GM20000 (cell line): ENCODE measurements around the gene SMARCA5.

Experiments
- DNase-seq: peaks from one replicate; pipeline ENCODE4 v3.0.0; 2012; ENCODE audit warnings: low spot score
- TF ChIP-seq, protein P1 (sequence below): IDR thresholded peaks from 2 replicates; pipeline ENCODE4 v1.5.1; 2012; ENCODE audit warnings: mild to moderate bottlenecking, control low read depth; ENCODE audit errors: extremely low read depth, missing control alignments

Gene SMARCA5, protein sequence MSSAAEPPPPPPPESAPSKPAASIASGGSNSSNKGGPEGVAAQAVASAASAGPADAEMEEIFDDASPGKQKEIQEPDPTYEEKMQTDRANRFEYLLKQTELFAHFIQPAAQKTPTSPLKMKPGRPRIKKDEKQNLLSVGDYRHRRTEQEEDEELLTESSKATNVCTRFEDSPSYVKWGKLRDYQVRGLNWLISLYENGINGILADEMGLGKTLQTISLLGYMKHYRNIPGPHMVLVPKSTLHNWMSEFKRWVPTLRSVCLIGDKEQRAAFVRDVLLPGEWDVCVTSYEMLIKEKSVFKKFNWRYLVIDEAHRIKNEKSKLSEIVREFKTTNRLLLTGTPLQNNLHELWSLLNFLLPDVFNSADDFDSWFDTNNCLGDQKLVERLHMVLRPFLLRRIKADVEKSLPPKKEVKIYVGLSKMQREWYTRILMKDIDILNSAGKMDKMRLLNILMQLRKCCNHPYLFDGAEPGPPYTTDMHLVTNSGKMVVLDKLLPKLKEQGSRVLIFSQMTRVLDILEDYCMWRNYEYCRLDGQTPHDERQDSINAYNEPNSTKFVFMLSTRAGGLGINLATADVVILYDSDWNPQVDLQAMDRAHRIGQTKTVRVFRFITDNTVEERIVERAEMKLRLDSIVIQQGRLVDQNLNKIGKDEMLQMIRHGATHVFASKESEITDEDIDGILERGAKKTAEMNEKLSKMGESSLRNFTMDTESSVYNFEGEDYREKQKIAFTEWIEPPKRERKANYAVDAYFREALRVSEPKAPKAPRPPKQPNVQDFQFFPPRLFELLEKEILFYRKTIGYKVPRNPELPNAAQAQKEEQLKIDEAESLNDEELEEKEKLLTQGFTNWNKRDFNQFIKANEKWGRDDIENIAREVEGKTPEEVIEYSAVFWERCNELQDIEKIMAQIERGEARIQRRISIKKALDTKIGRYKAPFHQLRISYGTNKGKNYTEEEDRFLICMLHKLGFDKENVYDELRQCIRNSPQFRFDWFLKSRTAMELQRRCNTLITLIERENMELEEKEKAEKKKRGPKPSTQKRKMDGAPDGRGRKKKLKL

DNA sequence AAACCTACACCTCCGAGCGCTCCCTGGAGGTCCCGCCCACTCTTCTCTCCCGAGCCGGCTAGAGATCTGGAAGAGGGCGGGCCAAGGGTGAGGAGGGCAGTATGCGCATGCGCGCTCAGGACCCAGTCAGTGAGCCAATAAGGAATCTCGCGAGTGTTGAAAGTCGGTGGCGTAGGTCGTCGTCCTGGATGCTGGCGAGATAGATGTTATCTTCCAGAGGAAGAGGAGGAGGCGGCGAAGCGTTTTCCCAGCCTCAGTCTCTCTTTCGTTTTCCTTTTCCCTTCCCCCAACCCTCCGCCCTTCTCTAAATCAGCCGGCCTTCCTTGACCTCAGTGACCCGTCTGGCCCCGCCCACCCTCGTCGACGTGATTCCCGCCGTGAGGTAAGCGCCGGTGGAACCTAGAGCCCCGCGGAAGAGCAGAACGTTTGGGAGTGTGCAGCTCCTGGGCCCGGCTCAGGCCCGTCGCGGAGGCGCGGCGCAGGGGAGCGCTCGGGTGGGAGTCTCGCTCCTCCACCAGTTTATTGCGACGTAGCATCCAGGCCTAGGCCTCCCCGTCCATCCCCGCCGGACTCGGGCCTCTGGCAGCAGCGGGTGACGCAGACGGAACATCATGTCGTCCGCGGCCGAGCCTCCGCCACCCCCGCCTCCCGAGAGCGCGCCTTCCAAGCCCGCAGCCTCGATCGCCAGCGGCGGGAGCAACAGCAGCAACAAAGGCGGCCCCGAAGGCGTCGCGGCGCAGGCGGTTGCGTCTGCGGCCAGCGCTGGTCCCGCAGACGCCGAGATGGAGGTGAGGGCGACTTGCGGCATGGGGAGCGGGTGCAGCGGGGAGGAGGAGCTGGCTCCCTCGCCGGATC lies at the start of gene SMARCA5:
TSS of gene SMARCA5 (plus strand) at position 389 of the 855 bp plus-strand sequence. CDS start at position 612, 223 bp downstream.
- peak; percentile 94 for DNase-seq
- TF ChIP-seq, protein P1, sequence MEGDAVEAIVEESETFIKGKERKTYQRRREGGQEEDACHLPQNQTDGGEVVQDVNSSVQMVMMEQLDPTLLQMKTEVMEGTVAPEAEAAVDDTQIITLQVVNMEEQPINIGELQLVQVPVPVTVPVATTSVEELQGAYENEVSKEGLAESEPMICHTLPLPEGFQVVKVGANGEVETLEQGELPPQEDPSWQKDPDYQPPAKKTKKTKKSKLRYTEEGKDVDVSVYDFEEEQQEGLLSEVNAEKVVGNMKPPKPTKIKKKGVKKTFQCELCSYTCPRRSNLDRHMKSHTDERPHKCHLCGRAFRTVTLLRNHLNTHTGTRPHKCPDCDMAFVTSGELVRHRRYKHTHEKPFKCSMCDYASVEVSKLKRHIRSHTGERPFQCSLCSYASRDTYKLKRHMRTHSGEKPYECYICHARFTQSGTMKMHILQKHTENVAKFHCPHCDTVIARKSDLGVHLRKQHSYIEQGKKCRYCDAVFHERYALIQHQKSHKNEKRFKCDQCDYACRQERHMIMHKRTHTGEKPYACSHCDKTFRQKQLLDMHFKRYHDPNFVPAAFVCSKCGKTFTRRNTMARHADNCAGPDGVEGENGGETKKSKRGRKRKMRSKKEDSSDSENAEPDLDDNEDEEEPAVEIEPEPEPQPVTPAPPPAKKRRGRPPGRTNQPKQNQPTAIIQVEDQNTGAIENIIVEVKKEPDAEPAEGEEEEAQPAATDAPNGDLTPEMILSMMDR: no peak

DNA sequence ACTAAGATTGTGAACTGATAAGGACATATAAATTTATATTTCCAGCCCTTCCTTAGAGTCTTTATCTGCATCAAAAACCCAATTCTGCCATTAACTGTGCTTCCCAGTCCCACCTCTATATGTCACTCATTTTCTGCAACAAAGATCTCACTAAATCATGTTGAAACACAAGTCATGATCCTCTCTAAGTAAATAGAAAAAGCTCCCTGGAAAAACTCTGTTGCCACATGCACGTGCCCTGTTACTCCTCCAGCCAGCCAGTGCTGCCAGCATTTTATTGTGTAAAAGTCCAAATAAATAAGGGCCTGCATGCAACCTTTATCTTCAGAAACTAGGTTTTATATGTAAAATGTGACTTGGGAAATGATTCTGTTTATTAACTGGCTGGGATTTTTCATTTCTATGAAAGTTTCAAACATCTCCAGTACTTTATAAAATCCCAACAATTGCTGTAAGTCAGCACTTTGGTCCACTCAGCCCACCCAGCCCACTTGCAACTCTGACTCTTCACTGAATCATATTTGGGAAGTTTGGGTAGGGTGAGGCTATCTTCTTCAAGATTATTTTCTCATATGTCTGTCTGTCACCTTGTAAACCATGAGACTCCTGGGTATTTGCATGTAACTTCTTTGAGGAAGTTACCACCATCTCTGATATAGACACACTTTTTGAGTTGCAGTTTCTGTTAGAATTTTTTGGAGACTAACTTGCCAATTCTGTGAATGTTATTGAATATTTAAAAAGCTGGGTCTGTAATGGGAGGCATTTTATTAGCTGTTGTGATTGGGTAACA lies 40.0 kb upstream of the SMARCA5 start:
- TF ChIP-seq, protein P1: no peak
- DNase-seq: peak; percentile 31

DNA sequence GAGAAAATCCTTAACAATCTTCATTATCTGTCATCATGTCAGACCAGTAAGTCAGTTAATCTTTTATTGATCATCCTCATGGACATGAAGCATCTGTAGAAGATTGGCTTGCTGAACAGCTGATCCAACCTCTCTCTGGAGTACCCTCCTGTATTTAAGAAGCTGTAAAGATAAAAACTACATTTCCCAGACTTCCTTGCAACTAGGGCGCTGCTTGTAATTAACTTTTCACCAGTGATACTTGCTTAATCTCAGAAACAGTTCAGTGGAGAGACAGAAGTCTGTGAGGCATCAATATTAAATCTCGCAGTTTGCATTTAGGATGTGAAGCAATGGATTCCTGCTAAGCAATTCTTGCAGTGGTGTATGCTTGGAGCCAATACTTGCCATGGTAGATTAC lies 36.0 kb upstream of the SMARCA5 start:
- TF ChIP-seq, protein P1: no peak
- DNase-seq: no peak

DNA sequence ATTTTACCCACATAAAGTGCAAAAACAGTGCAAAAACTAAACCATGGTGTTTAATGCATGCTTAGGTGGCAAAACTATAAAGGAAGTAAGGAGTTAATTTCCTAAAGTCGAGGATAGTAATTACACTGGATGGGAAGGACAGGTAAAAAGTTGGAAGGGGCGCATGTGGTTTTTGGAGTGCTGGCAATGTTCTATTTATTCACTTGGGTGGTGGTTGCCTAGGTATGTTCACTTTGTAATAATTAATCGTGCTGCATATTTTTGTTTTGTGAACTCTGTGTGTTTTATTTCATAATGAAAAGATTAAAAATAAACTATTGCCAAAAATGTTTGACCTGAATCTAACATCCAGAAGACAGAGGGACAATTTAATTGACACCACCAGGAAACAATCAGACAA lies 32.1 kb upstream of the SMARCA5 start:
- TF ChIP-seq, protein P1: no peak
- no peak for DNase-seq

DNA sequence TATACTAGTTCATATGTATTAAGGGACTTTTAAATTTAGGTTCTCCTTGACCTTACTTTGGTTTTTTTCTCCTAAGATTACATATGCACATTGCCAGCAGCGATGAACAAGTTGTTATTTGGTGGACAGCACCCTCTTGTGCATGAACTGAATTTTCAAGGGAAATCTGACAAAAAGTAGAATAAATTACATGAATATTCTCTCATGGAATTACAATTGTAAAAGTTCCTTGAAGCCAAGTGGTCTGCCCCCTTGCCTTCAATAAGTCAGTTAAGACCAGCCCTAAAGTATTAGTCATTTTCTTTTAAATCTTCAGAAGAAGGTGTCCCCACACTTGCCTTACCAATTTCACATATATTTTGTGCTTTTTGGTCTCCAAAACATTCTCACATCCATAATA lies 30.7 kb upstream of the SMARCA5 start:
- DNase-seq: peak; percentile 51
- TF ChIP-seq, protein P1: peak; percentile 45

DNA sequence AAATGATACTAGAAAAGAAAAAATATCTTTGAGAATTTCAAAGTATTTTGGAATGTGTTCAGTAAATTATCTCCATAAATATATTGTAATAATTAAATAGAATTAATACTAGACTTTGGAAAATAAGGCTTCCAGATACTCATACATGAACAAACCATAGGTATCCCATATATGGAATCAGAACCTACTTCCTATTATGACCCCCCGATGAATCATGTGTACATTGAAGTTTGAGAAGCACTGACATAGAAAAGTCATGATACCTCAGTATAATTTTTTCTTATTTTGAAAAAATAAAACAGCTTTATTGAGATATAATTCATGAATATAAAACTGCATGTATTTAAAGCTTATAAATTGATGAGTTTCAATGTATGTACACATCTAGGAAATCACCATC lies 27.2 kb upstream of the SMARCA5 start:
- TF ChIP-seq, protein P1: no peak
- no peak for DNase-seq
